Mucosa of stomach (tissue), 1 donor: ENCODE measurements around the gene NCOA4.
"Not testable (repeated sequence)": the region's sequence is repeated elsewhere in the genome, so short reads cannot be mapped to it uniquely, and the experiment has no call there.

Source experiments
- H3K27me3 ChIP-seq: one replicate; pipeline ENCODE4 v1.7.0; 2013; ENCODE audit warnings: mild to moderate bottlenecking, low read length; ENCODE audit not compliant: control insufficient read depth, insufficient read depth
- H3K36me3 ChIP-seq: one replicate; pipeline ENCODE4 v1.7.0; 2013; ENCODE audit warnings: low read length; ENCODE audit not compliant: control insufficient read depth, insufficient read depth
- H3K4me1 ChIP-seq: one replicate; pipeline ENCODE4 v1.7.0; 2013; ENCODE audit warnings: mild to moderate bottlenecking, low read length; ENCODE audit not compliant: control insufficient read depth, insufficient read depth
- H3K4me3 ChIP-seq: one replicate; pipeline ENCODE4 v1.7.0; 2013; ENCODE audit warnings: low read length
- H3K9ac ChIP-seq: one replicate; pipeline ENCODE4 v1.7.0; 2013; ENCODE audit warnings: mild to moderate bottlenecking, low read length, moderate library complexity
- H3K9me3 ChIP-seq: one replicate; pipeline ENCODE4 v1.7.0; 2013; ENCODE audit warnings: mild to moderate bottlenecking, low read length, moderate library complexity; ENCODE audit not compliant: control insufficient read depth
- donor health status: Pancreatic carcinoma.

NCOA4 gene

GRCh38 chr10:46064269-46064817 lies 33.9 kb upstream of the NCOA4 start:
- Histone ChIP-seq H3K4me3 (no peak overlapping the region), H3K4me1 (no peaks in the 10 kb centered on the region), H3K27me3 (no peaks in the 10 kb centered on the region), H3K9ac (no peak overlapping the region), H3K9me3 (no peaks in the 10 kb centered on the region), H3K36me3 (no peaks in the 10 kb centered on the region)

GRCh38 chr10:46062723-46063428 lies 32.5 kb upstream of the NCOA4 start:
- H3K9me3 ChIP-seq, result no peaks in the 10 kb centered on the region
- no peaks in the 10 kb centered on the region for H3K4me1 ChIP-seq
- H3K9ac ChIP-seq, result no peak overlapping the region
- no peaks in the 10 kb centered on the region for H3K27me3 ChIP-seq
- no peak overlapping the region for H3K4me3 ChIP-seq
- H3K36me3 ChIP-seq, result no peaks in the 10 kb centered on the region

- no peaks in the 10 kb centered on the region for H3K4me1 ChIP-seq
- H3K36me3 ChIP-seq, result no peaks in the 10 kb centered on the region
- no peak overlapping the region for H3K4me3 ChIP-seq
- no peaks in the 10 kb centered on the region for H3K9me3 ChIP-seq
- H3K9ac ChIP-seq, result no peak overlapping the region
- no peaks in the 10 kb centered on the region for H3K27me3 ChIP-seq
Measured at GRCh38 chr10:46060706-46061105, 30.3 kb upstream of the NCOA4 start.

- H3K27me3 ChIP-seq, H3K4me3 ChIP-seq, H3K9ac ChIP-seq, H3K9me3 ChIP-seq, H3K36me3 ChIP-seq: not testable (repeated sequence)
- H3K4me1 ChIP-seq, result peaks cover 13% of the 10 kb centered on the region
Measured at GRCh38 chr10:46057927-46058326, 27.5 kb upstream of the NCOA4 start.

GRCh38 chr10:46057038-46057437 lies 26.6 kb upstream of the NCOA4 start:
- H3K9me3 ChIP-seq, result no peaks in the 10 kb centered on the region

GRCh38 chr10:46055771-46056170 lies 25.3 kb upstream of the NCOA4 start:
- no peak overlapping the region for H3K9ac ChIP-seq
- H3K27me3 ChIP-seq, result no peaks in the 10 kb centered on the region
- no peak overlapping the region for H3K4me3 ChIP-seq
- H3K9me3 ChIP-seq, result no peaks in the 10 kb centered on the region
- peaks cover 35% of the 10 kb centered on the region for H3K4me1 ChIP-seq
- H3K36me3 ChIP-seq, result no peaks in the 10 kb centered on the region

More at GRCh38 chr10:46057038-46057437, 26.6 kb upstream of the NCOA4 start:
- H3K9ac ChIP-seq, result no peak overlapping the region
- peaks cover 22% of the 10 kb centered on the region for H3K4me1 ChIP-seq
- H3K4me3 ChIP-seq, result no peak overlapping the region
- H3K36me3 ChIP-seq, result no peaks in the 10 kb centered on the region
- no peaks in the 10 kb centered on the region for H3K27me3 ChIP-seq

GRCh38 chr10:46053534-46054434 lies 23.4 kb upstream of the NCOA4 start:
- Histone ChIP-seq H3K27me3 (no peaks in the 10 kb centered on the region), H3K9ac (no peak overlapping the region), H3K4me1 (peaks cover 37% of the 10 kb centered on the region), H3K4me3 (no peak overlapping the region), H3K9me3 (no peaks in the 10 kb centered on the region), H3K36me3 (no peaks in the 10 kb centered on the region)

- Histone ChIP-seq H3K9me3 (no peaks in the 10 kb centered on the region), H3K4me3 (no peak overlapping the region), H3K4me1 (peaks cover 41% of the 10 kb centered on the region), H3K9ac (no peak overlapping the region), H3K36me3 (no peaks in the 10 kb centered on the region), H3K27me3 (no peaks in the 10 kb centered on the region)
Measured at GRCh38 chr10:46052791-46053375, 22.5 kb upstream of the NCOA4 start.

- H3K9me3 ChIP-seq, result no peaks in the 10 kb centered on the region
- H3K36me3 ChIP-seq, result no peaks in the 10 kb centered on the region
- peaks cover 47% of the 10 kb centered on the region for H3K4me1 ChIP-seq
- H3K4me3 ChIP-seq, result no peak overlapping the region
- H3K9ac ChIP-seq, result no peak overlapping the region
- H3K27me3 ChIP-seq, result no peaks in the 10 kb centered on the region
Measured at GRCh38 chr10:46052057-46052790, 21.8 kb upstream of the NCOA4 start.

GRCh38 chr10:46050941-46051623 lies 20.7 kb upstream of the NCOA4 start:
- Histone ChIP-seq H3K27me3 (no peaks in the 10 kb centered on the region), H3K36me3 (no peaks in the 10 kb centered on the region), H3K9me3 (no peaks in the 10 kb centered on the region), H3K4me3 (no peak overlapping the region), H3K4me1 (peaks cover 56% of the 10 kb centered on the region), H3K9ac (no peak overlapping the region)

- not testable (repeated sequence) for H3K4me3 ChIP-seq, H3K9ac ChIP-seq, H3K36me3 ChIP-seq, H3K27me3 ChIP-seq, H3K9me3 ChIP-seq
- H3K4me1 ChIP-seq, result peaks cover 56% of the 10 kb centered on the region
Measured at GRCh38 chr10:46049497-46049831, 19.0 kb upstream of the NCOA4 start.
